NCI-H128 (cell line): ENCODE results near the gene SLIT2.

ENCODE experiments used
- DNase-seq: peaks from one replicate; lab custom pipeline; 2025; ENCODE audit not compliant: unreplicated experiment; lab: John Stamatoyannopoulos, UW

SLIT2 gene, protein sequence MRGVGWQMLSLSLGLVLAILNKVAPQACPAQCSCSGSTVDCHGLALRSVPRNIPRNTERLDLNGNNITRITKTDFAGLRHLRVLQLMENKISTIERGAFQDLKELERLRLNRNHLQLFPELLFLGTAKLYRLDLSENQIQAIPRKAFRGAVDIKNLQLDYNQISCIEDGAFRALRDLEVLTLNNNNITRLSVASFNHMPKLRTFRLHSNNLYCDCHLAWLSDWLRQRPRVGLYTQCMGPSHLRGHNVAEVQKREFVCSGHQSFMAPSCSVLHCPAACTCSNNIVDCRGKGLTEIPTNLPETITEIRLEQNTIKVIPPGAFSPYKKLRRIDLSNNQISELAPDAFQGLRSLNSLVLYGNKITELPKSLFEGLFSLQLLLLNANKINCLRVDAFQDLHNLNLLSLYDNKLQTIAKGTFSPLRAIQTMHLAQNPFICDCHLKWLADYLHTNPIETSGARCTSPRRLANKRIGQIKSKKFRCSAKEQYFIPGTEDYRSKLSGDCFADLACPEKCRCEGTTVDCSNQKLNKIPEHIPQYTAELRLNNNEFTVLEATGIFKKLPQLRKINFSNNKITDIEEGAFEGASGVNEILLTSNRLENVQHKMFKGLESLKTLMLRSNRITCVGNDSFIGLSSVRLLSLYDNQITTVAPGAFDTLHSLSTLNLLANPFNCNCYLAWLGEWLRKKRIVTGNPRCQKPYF (N-terminal part only)

DNA sequence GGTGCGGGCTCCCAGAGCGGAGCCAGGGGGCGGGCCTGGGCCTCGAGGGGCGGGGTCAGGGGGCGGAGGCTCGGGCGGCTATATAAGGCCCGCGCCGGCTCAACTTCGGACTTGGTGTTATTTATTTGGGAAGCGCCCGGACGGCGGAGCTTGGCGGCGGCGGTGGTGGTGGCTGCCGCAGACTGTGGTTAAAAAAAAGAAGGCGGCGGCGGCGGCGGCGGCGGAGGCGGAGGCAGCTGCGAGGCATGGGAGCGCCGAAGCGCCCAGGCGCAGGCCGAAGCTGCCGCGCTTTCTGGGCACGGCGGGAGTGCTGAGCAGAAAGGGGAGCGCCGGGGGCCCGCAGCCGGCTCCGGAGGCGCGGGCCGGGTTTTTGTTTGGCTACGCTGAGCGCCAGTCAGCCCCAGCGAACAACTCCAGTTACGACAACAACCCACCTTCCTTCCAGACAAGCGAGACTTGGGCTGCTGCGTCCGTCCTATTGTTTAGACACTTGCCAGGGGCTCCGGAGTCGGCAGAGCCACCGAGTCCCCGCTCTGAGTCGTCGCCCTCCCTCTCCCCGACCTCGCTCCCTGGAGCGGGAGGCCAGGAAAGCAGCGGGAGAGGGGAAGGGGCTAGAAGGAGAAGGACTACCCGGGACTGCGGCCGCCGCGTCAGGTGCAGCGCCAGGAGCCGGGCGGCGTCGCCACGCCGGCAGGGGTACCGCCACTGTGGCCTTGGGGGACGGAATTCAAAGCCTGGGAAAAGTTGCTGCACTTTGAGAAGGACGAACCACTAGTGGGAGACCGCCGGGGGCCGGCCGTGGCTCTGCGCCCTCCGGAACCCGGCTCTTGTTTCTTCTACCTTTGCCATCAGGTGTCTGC lies at the start of gene SLIT2:
SLIT2 (plus strand) TSS at position 110 of the 860 bp plus-strand sequence. CDS start 1,911 bp downstream, outside the sequence.
- peak; percentile 40 for DNase-seq

DNA sequence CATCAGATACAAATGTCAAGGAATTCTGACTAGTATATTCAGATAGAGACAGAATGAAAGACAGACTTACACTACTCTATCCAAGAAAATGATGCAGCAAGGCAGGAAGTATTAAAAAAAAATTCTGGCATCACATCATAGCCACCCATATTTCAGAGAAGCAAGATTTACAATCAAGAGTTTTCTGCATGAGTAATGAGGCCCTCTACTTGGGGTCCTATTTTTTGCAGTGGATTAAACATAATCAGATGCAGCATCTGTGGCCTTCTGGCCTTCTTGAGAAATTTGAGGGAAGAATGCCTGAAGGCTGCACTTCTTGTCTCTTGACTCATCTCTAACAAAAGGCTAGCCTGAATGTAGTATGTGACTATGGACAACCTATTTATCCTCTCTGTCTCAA lies 48.2 kb upstream of the SLIT2 start:
- DNase-seq = no peak

DNA sequence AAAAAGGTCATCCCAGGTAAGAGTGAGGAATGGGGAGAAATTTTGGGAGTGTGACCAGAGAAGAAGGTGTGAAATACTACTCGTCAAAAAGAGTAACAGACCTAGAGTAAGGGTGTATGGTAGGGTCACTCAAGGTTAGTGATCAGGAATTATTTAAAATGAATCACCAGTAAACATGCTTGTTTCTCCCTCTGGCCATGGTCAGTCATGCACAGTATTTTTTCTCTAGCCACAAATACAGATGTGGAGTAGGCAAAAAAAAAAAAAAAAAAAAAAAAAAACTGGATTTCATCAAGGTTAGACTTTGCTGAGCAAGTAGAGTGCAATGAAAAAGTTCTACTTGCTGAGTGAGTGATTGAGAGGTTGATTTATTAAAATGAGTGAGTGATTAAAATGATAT lies 34.2 kb upstream of the SLIT2 start:
- no peak for DNase-seq

DNA sequence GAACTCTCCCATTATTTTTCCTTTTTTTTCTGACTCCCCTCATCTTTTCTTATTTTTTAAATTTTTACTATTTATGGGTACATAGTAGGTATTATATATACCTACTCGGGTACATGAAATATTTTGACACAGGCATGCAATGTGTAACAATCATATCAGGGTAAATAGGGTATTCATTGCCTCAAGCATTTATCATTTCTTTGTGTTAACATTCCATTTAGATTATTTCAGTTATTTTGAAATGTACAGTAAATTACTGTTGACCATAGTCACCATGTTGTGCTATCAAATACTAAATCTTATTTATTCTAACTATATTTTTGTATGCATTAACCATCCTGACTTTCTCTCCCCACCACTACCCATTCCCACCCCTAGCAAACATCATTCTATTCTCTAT lies 33.8 kb upstream of the SLIT2 start:
- no peak for DNase-seq

DNA sequence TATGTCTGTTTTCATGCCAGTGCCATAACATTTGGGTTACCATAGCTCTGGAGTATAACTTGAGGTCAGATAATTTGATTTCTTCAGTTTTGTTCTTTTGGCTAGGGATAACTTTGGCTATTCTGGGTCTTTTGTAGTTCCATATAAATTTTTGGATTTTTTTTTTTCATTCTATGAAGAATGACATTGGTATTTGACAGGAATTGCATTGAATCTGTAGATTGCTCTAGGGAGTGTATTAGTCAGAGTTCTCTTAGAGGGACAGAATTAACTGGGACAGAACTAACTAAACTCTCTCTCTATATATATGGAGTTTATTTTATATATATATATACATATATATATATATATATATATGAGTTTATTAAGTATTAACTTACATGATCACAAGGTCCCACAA lies 32.2 kb upstream of the SLIT2 start:
- DNase-seq = no peak

DNA sequence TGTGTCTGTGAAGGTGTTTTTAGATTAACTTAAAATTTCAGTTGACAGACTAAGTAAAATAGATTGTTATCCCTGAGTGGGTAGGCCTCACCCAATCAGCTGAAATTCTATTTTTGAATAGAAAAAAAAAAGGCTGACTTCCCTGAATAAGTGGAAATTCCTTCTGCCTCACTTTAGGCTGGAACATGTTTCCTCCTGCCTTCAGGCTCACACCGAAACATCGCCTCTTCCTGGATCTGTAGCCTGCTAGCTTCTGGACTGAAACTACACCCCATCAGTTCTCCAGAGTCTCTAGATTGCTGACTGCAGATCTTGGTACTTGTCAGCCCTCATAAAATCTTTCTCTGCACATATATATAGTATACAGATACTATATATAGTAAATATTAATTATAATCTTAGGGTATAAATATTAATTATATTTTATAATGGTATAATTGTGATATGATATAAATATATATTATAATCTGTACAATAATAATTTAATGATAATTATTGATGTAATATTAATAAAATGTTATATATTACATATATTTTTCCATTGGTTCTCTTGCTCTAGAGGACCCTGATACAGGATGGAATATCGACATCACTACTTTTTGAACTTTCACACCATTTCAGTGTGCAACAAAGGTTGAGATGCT lies 13.7 kb upstream of the SLIT2 start:
- DNase-seq = no peak

DNA sequence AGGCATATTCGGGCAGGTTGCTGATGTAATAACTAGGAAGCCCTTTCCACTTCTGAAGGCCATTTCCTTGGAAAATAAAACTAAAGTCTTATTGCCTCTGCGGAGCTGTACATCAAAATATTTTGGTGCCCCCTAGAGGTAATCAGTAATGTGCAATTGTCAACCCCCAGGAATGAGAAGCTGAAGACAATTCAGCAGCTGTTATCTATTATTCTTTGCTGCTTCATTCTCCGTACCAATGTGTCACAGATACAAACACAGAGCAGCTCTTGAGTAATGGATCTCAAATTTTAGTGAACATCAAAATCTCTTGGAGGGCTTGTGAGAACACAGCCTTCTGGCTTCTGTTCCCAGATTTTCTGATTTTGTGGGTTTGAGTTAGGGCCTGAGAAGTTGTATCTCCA lies 3.5 kb upstream of the SLIT2 start:
- no peak for DNase-seq

DNA sequence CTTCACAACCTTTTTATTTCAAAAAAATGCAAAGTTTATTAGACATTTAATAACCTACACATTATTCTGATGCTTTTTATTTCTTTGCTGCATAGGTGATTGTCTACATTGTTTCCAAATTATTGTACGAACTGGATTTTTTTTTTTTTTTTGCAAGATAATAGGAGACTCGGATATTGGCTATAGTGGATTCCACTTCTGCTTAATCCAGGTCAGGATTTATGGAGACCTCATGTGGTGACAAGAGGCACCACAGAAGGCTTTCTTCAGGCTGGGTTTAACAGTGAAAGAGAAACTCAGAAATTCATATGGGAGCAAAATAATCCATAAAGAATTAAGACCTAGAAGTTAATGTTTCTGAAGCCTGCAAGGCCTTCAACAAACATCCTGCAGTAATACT lies 2.4 kb upstream of the SLIT2 start:
- no peak for DNase-seq

DNA sequence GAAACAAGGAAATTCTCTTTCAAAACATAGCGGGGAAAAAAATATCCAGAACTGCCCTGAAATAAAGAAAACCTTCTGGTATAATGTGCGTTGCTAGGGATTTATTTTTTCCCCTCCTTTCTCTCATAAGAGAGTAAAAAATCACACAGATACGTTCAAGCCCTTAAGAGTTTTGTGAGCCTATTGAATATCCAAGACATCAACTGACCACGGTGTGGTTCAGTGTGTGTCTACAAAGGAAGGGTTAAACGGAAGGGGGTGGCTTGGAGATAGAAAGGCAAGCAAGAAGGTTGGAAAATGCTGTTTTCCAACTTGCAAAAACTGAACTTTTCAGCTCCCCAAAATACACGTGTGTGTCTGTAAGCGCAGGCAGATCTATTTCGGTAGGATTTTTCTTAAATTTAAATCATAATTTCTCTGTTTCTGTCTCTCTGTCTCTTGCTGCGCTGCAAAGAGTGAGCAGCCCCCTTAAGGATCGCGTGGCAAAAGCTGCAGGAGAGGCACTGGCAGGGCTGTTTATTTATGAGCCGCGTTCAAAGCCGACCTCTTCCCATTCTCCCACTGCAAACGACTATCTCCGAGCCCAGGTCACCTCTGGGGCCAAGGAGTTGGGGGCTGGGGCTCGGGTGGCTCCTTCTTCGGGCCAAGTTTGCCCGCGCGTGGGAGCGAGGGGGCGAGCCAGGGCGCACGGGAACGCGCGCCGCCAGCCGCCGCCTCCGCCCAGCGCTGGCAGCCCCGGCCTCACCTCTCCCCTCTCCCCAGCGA lies 492 bp upstream of the SLIT2 start:
- no peak for DNase-seq

DNA sequence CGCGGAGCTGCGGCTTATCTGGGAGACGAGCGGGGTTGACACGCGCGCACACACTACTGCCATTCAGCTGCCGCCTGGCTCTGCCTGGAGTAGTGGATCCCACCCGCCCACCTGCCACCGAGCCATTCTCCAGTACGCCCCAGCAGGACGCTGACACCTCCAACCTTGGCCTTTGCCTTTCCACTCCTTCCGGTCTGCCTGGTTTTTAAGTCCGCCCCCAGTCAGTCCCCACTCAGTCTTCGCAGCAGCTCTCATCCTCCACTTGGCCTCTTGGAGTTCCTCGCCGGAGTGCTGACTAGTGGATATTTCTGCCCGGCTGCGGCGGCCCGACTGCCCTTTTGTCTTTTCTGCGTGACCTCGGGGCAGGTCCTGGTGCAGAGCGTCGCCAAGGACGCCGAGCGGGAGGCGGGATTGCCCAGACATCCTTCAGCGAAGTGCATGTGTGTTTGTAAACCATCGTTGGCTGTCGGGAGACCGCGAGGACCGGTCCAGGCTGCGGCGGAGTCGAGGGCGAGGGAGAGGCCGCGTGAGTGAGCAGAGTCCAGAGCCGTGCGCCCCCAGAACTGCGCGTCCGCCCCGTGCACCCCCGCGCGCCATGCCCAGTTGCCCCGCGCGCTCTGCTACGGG lies 1.1 kb downstream of the SLIT2 start:
- DNase-seq = peak; percentile 13

DNA sequence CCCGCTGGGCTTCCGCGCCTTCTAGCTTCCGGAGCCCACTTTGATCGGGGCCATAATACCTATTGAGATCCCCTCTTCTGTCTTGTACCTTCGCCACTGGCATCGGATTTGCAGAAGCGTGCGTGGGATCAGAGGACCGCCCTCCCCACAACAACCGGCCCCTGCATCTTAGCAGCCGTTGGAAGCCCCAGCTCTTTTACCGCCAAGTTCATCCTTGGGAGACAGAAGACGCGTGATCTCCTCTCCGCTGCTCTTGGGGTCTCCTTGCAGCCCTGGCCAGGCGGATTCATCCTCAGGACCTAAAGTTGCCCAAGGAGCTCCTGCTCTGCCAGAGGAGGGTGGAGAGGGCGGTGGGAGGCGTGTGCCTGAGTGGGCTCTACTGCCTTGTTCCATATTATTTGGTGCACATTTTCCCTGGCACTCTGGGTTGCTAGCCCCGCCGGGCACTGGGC lies 1.6 kb downstream of the SLIT2 start:
- no peak for DNase-seq

DNA sequence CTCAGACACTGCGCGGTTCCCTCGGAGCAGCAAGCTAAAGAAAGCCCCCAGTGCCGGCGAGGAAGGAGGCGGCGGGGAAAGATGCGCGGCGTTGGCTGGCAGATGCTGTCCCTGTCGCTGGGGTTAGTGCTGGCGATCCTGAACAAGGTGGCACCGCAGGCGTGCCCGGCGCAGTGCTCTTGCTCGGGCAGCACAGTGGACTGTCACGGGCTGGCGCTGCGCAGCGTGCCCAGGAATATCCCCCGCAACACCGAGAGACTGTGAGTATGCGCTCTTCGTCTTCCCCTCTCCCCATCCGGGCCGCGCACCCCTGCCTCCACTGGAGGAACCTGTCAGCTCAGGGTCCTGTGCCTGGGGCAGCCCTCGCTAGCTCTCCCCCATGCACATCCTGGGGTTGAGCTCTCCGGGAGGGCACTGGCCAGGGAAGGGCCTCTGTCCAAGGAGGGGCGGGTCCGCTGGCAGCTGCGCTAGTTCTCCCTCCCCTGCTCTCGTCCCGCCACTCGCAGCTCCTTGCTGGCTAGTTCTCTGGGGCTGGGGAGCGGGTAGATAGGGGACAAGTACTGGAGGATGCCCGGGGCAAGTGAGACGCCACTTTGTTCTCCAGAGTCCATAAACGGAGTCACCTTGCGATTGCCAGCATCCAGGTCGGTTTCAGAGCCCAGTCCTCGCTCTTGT lies 2.2 kb downstream of the SLIT2 start:
- no peak for DNase-seq

DNA sequence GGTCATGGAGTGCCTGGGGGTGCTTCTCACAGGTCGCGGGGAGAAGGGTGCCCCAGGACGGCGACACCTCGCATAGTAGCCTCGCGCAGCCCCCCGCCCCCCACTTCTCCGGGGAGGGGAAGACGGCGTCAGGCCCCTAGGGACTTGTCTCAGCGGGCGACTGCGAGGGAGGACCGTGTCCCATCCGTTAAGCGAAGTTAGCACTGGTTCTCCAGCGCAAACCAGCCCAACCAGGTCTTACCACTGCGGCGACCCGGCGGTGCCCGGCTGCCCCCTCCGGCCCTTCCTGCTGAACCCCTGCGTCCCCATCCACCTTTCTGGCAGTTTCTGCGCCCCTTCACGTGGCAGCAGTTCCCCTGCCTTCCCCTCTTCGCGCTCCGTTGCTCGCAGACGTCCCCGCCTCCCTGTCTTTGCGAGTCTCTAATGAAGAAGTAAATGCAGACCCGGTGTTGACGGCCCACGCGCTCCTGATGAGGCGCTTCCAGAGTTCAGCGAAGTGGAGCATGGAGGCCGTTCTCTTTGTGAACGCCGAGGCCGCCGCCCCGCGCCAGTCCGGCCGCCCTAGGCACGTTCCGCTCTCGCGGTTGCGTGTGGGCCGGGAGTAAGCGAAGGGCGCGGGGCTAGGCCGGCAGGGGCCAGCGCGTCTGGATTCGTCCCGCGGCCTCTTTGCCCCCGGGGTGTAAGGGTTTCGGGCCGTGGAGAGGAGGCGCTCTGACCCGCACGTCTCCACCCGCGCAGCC lies 3.0 kb downstream of the SLIT2 start:
- no peak for DNase-seq

DNA sequence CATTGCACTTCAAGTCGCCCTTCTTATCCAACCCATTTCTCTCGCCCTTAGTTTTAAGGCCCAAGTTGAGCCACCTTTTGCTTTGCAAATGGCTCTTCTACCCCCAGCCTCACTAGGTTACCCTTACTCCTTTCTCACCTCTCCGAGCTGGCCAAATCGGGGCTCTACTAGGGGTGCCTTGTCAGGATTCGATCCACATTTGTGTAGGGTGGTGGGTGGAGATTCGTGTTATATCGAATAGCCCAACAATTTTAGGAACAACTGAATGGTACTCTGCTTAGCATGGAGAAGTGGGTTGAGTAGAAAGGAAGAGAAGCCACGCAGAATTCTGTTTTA lies 3.5 kb downstream of the SLIT2 start:
- no peak for DNase-seq

DNA sequence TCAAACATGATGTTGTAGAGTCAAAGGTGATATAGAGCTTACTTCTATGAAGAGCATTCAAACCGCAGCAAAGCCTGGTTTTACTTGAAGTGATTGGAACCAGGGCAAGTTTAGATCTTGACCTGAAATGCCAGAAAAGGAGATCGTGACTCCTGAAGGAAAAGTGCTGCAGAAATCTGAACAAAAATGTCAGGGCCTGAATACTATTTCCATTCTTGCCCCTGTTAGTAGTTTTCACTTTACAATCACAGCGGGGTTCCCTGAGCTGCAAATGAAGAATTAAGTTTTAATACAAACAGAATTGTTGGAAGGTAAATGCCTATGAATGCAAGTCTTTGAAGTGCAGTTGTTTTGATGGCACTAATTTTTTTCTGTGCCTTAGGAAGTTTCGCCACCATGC lies 4.1 kb downstream of the SLIT2 start:
- no peak for DNase-seq

DNA sequence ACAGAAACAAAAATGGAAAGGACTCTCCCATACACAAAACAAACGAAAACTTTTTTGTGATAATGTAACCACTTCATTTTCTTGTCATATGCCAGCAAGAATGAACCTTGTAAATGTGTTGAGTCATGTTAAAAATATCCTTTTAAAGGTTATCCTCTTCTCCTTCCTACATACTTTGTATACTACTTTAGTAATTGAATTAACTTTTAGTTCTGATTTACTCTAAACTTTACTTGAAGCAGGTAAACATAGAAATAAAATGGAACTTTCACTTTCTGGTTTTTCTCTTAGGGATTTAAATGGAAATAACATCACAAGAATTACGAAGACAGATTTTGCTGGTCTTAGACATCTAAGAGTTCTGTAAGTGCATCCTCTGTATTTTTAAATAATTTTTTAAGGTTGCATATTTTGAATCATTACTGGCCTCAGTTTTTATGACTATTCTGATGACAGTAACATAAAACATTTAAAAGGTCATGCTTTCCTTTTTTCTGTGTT lies 4.7 kb downstream of the SLIT2 start:
- no peak for DNase-seq

DNA sequence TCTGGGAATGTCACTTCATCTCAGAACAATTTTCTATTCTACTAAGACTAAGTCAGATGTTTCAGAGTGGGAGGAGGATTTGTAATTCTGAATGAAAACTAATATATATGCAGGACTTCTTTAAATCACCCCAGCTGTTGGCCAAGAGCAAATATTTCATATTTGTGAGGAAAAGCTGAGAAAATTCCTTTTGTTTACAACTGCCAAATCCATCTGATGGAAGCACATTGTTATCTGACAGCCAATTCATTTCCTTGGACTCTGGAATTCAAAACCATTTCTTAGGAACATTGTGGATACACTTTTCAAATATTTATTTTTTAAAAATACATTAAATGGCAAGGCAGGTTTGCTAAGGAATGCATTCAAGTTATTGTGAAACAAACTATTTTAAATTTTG lies 8.0 kb downstream of the SLIT2 start:
- DNase-seq = no peak

DNA sequence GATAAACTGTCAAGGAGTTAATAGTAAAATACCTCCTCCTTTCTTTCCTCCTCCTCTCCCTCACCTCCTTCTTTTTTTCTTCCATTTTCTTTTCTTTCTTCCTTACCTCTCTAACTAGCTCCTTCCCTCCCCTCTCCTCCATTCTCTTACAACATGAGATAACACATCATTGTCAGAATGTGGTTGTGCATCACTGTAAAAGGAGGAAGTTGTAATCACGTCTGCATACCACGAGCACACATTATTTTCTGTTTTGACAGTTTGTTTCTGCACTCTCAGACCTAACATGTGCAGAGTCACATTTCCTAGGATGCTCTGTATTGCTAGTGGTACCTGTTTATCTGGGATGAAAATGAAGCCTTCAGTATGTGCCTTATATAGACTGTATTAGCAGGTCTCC lies 9.1 kb downstream of the SLIT2 start:
- no peak for DNase-seq

DNA sequence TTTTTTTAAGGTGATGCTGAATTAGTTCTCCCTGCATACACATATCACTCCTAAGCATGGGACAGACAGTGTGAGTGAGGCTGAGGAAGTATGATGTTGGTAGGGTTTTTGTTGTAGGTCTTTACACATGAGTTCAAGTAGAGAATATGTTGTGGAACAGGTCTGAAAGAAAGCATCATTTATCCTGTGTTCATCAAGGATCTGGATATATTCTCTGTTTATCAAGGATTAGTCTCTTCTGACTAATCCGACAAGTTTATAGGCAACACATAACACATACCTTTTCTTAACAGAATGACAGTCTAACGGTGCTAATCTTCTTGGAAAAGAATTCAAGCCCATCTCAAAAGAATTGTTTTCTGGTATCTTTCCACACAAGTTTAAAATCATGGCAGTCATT lies 10.5 kb downstream of the SLIT2 start:
- DNase-seq = no peak
